Measurements from ENCODE around the gene TMEM250.

GRCh38 chr9:136133191-136133958, 14.7 kb upstream of the TMEM250 start:
- TF ChIP-seq CTCF (IDR thresholded peaks at IDR 0.05) = peak; percentile 76
- TF ChIP-seq POLR2AphosphoS5 (IDR thresholded peaks at IDR 0.05; ENCODE audit: low read depth, low read length) = no peak

Data from Panc1 (cell line).